HCT116 (cell line): ENCODE data around the gene PRKAG1. TPM values are rescaled to one million over a fixed set of nuclear protein-coding genes. Genes with fewer than 3 reads are reported as not detected.

Source experiments
- ATAC-seq: fragments of 200-7000 bp; cut with Tn5 transposase; 2 replicates; pipeline ENCODE4 v1.9.1; 2020; ENCODE audit warnings: mild to moderate bottlenecking, moderate library complexity
- BruUV-seq: library from RNA; stranded (reverse); fragments of 400-500 nt; replicated peaks from 2 replicates; lab custom pipeline; 2021; lab: Mats Ljungman, UMichigan
- CTCF ChIA-PET: fragments of 300-600 bp; sonication (Branson Sonifier 250); formaldehyde crosslinking; loops from one replicate; lab custom pipeline; 2021; ENCODE audit warnings: antibody characterized with exemption; lab: Charles Lee
- POLR2A ChIA-PET: fragments of 300-600, 350-600 bp; sonication (Branson Sonifier 250); formaldehyde crosslinking; loops from one replicate; lab custom pipeline; 2021; ENCODE audit warnings: antibody characterized with exemption; lab: Charles Lee
- RAD21 ChIA-PET, 2 experiments: fragments of 300-600 bp; sonication (Branson Sonifier 250); formaldehyde crosslinking; loops; one replicate each; lab custom pipeline; 2023; ENCODE audit warnings: low total read pairs in 2 of 2; ENCODE audit not compliant: uncharacterized antibody in 2 of 2, unreplicated experiment in 2 of 2, low non-redundant PET in 1 of 2; lab: Charles Lee
- DNase-seq: peaks from one replicate; pipeline ENCODE4 v3.0.0-alpha.2; 2010; ENCODE audit warnings: low read depth, low spot score
- H2AFZ ChIP-seq: fragments of 200-600 bp; shearing (Covaris generic), sonication (generic); 2 replicates; pipeline ENCODE4 v1.6.1; 2017; ENCODE audit warnings: low read depth, mixed run types, mixed read lengths, antibody characterized with exemption, low read length; ENCODE audit not compliant: poor library complexity, severe bottlenecking
- H3K27ac ChIP-seq: 2 replicates; pipeline ENCODE4 v1.5.1; 2012; ENCODE audit warnings: low read depth, low read length
- H3K27me3 ChIP-seq: fragments of 200-600 bp; sonication (generic); 2 replicates; pipeline ENCODE4 v1.6.1; 2016; ENCODE audit warnings: mixed run types, low read length, mixed read lengths; ENCODE audit not compliant: insufficient read depth
- H3K36me3 ChIP-seq, 2 experiments: fragments of 200-500 bp in 1 of 2; fragments of 200-600 bp in 1 of 2; sonication (Bioruptor generic) in 1 of 2; sonication (generic) in 1 of 2; 2 replicates each; pipeline versions ENCODE4 v1.5.1 to v1.6.1; 2014 to 2016; ENCODE audit warnings: low read length in 2 of 2, inconsistent platforms in 1 of 2, mixed read lengths in 1 of 2, mixed run types in 1 of 2; ENCODE audit not compliant: insufficient read depth in 2 of 2, control insufficient read depth in 1 of 2
- H3K4me1 ChIP-seq, 2 experiments: fragments of 200-600 bp in 1 of 2; sonication (generic) in 1 of 2; 2 replicates each; pipeline versions ENCODE4 v1.5.1 to v1.6.1; 2012 to 2017; ENCODE audit warnings: low read length in 2 of 2, inconsistent platforms in 1 of 2, mild to moderate bottlenecking in 1 of 2, mixed read lengths in 1 of 2, mixed run types in 1 of 2, moderate library complexity in 1 of 2; ENCODE audit not compliant: insufficient read depth in 2 of 2, control insufficient read depth in 1 of 2
- H3K4me2 ChIP-seq: fragments of 200-600 bp; sonication (generic); 2 replicates; pipeline ENCODE4 v1.6.1; 2017; ENCODE audit warnings: mixed run types, low read length, mixed read lengths
- H3K4me3 ChIP-seq, 2 experiments: fragments of 200-600 bp in 1 of 2; sonication (generic) in 1 of 2; replicated peaks in 1 of 2; 2 replicates each; pipeline ENCODE4 v1.5.1; 2011 to 2016; ENCODE audit warnings: low read length in 2 of 2, control low read depth in 1 of 2, low read depth in 1 of 2, mild to moderate bottlenecking in 1 of 2, mixed read lengths in 1 of 2, mixed run types in 1 of 2
- H3K79me2 ChIP-seq: fragments of 200-600 bp; sonication (generic); 2 replicates; pipeline ENCODE4 v1.6.1; 2017; ENCODE audit warnings: mild to moderate bottlenecking, mixed run types, low read length, moderate library complexity, mixed read lengths; ENCODE audit not compliant: insufficient read depth
- H3K9ac ChIP-seq: fragments of 200-600 bp; sonication (generic); 2 replicates; pipeline ENCODE4 v1.6.1; 2016; ENCODE audit warnings: low read length, mixed read lengths
- H3K9me2 ChIP-seq: fragments of 200-600 bp; sonication (generic), shearing (Covaris generic); 2 replicates; pipeline ENCODE4 v1.6.1; 2017; ENCODE audit warnings: mixed run types, mild to moderate bottlenecking, moderate library complexity; ENCODE audit not compliant: insufficient read depth
- H3K9me3 ChIP-seq, 2 experiments: fragments of 200-500 bp in 1 of 2; fragments of 200-600 bp in 1 of 2; sonication (Bioruptor generic) in 1 of 2; sonication (generic) in 1 of 2; 2 replicates each; pipeline ENCODE4 v1.6.1; 2014 to 2017; ENCODE audit warnings: low read length in 2 of 2, mixed read lengths in 2 of 2, inconsistent platforms in 1 of 2, low read depth in 1 of 2, mild to moderate bottlenecking in 1 of 2, mixed run types in 1 of 2, moderate library complexity in 1 of 2; ENCODE audit not compliant: control insufficient read depth in 1 of 2, insufficient read depth in 1 of 2
- H4K20me1 ChIP-seq: fragments of 200-600 bp; sonication (generic), shearing (Covaris generic); 2 replicates; pipeline ENCODE4 v1.6.1; 2017; ENCODE audit warnings: mixed run types, mild to moderate bottlenecking, moderate library complexity; ENCODE audit not compliant: insufficient read depth
- CBX3 ChIP-seq: IDR thresholded peaks from 2 replicates; pipeline ENCODE4 v1.6.1; 2012; ENCODE audit warnings: low read depth
- CEBPB ChIP-seq: IDR thresholded peaks from 2 replicates; pipeline ENCODE4 v1.6.1; 2012; ENCODE audit warnings: low read depth
- CTCF ChIP-seq, 3 experiments: fragments of 200-600 bp in 1 of 3; sonication (generic) in 1 of 3; IDR thresholded peaks in 2 of 3; conservative IDR thresholded peaks in 1 of 3; 2 replicates each; pipeline ENCODE4 v1.5.1; 2012 to 2017; ENCODE audit warnings: low read depth in 2 of 3, low read length in 2 of 3, antibody characterized with exemption in 1 of 3, borderline replicate concordance in 1 of 3, control low read depth in 1 of 3, mild to moderate bottlenecking in 1 of 3, mixed read lengths in 1 of 3, mixed run types in 1 of 3, moderate library complexity in 1 of 3; ENCODE audit not compliant: insufficient read depth in 1 of 3
- EGR1 ChIP-seq: IDR thresholded peaks from 2 replicates; pipeline ENCODE4 v1.6.1; 2012; ENCODE audit warnings: low read depth
- POLR2A ChIP-seq: IDR thresholded peaks from 2 replicates; pipeline ENCODE4 v1.7.0; 2011; ENCODE audit warnings: borderline replicate concordance; ENCODE audit not compliant: insufficient read depth, insufficient read length; ENCODE audit errors: extremely low read depth
- POLR2AphosphoS5 ChIP-seq: IDR thresholded peaks from 2 replicates; pipeline ENCODE4 v1.6.1; 2011; ENCODE audit warnings: mild to moderate bottlenecking, low read depth, low read length, moderate library complexity
- SIN3A ChIP-seq: IDR thresholded peaks from 2 replicates; pipeline ENCODE4 v1.6.1; 2012; ENCODE audit warnings: low read depth
- SP1 ChIP-seq: IDR thresholded peaks from 2 replicates; pipeline ENCODE4 v1.6.1; 2012; ENCODE audit warnings: low read depth
- SRF ChIP-seq: IDR thresholded peaks from 2 replicates; pipeline ENCODE4 v1.6.1; 2012; ENCODE audit warnings: low read depth
- YY1 ChIP-seq: IDR thresholded peaks from 2 replicates; pipeline ENCODE4 v1.6.1; 2011; ENCODE audit warnings: low read length, low read depth, moderate library complexity, mild to moderate bottlenecking; ENCODE audit not compliant: insufficient replicate concordance; ENCODE audit errors: extremely low read depth
- ZFX ChIP-seq: fragments of 450-650 bp; IDR thresholded peaks from 2 replicates; pipeline ENCODE4 v1.6.1; 2017
- ZNF274 ChIP-seq: fragments of 200-500 bp; sonication (Bioruptor generic); IDR thresholded peaks from 2 replicates; pipeline ENCODE4 v1.6.1; 2014; ENCODE audit warnings: mild to moderate bottlenecking, low read depth, low read length, inconsistent platforms
- intact Hi-C: fragments of 100-400 bp; cut with micrococcal nuclease; formaldehyde crosslinking; loops from 2 replicates; pipeline ENCODE4 v1.10.0; 2022
- total RNA-seq: library from RNA; stranded (reverse); gene quantifications from one replicate; pipeline ENCODE4 v1.2.1, GENCODE V29; 2021; ENCODE audit not compliant: unreplicated experiment
- TF ChIP-seq, protein P1 (sequence below): IDR thresholded peaks from 2 replicates; pipeline ENCODE4 v1.6.1; 2011; ENCODE audit warnings: mild to moderate bottlenecking, low read length, moderate library complexity; ENCODE audit not compliant: insufficient replicate concordance; ENCODE audit errors: extremely low read depth

Gene PRKAG1
- total RNA-seq, 1 experiment from 2014 or later, result 64.6 TPM

DNA sequence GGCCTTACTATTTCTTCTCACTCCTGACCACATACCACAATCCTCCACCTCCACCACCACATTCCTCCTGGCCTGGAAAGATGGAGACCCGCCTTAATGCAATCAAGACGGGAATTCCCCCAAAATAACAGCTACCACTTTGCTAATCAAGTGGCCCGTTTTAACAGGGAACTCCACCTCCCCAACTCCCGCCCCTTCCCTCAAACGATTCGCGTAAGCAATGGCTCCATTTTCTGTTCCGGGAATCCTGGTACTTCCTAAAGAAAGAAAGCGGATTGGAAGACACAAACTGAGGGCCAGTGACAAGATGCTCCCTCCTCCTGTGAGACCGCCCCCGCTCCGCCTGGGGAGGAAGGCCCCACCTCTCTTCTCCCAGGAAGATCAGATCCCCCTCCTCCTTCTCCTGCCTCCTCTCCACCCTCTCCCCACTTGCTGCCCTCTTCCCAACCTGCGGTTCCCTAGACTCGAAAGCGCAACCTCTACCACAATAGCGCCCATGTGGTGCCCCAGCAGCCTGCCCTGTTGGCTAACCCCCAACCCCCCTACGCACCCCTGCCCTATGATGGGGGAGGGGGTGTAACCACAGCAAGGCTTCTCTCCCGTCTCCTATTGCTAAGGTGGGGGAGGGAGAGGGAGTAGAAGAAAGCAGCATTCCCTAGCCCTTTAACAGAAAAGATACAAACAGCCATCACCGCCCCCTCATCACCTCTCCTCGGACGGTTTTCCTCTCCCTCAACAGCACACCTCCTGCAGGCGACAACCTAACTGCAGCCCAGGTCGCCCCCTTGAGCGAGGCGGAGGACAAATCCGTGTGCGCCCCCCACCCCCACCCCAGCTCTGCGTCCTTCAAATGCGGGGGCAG is 62.1 kb downstream of the PRKAG1 start (continued):
- TF ChIP-seq CBX3, result no peak
- no peak for TF ChIP-seq ZNF274
- no peak for TF ChIP-seq ZFX

- Histone ChIP-seq H3K27me3 (no peaks in the 10 kb centered on the region), H3K27ac (no peak overlapping the region), H3K4me1 (peaks cover 3 to 14% of the 10 kb centered on the region in 2 experiments), H4K20me1 (peaks cover 13% of the 10 kb centered on the region; the same call in 1 of the 2 replicates), H3K36me3 (peaks cover 16 to 32% of the 10 kb centered on the region in 2 experiments), H2AFZ (no peak overlapping the region), H3K79me2 (peaks cover 68% of the 10 kb centered on the region), H3K9me3 (no peaks in the 10 kb centered on the region), H3K4me2 (peak overlapping the region; percentile 82; the same call in 1 of the 2 replicates), H3K4me3 (peak overlapping the region in 1 of 2 experiments; percentile 95; a peak in 1 of 4 replicates), H3K9me2 (no peaks in the 10 kb centered on the region), H3K9ac (no peak overlapping the region)
- TF ChIP-seq CBX3, result no peak
- TF ChIP-seq CEBPB, result no peak
- TF ChIP-seq ZFX, result no peak
- TF ChIP-seq SIN3A, result no peak
- TF ChIP-seq YY1, result no peak
- TF ChIP-seq SP1, result no peak
- no peak for TF ChIP-seq ZNF274
- TF ChIP-seq, protein P1, sequence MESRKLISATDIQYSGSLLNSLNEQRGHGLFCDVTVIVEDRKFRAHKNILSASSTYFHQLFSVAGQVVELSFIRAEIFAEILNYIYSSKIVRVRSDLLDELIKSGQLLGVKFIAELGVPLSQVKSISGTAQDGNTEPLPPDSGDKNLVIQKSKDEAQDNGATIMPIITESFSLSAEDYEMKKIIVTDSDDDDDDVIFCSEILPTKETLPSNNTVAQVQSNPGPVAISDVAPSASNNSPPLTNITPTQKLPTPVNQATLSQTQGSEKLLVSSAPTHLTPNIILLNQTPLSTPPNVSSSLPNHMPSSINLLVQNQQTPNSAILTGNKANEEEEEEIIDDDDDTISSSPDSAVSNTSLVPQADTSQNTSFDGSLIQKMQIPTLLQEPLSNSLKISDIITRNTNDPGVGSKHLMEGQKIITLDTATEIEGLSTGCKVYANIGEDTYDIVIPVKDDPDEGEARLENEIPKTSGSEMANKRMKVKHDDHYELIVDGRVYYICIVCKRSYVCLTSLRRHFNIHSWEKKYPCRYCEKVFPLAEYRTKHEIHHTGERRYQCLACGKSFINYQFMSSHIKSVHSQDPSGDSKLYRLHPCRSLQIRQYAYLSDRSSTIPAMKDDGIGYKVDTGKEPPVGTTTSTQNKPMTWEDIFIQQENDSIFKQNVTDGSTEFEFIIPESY, result no peak
- TF ChIP-seq POLR2A, result no peak
- TF ChIP-seq SRF, result no peak
- no peak for TF ChIP-seq EGR1
- TF ChIP-seq CTCF (IDR thresholded peaks at IDR 0.05 in 2 of 3, conservative IDR thresholded peaks at IDR 0.05 in 1 of 3; ENCODE audit: borderline replicate concordance in 1 of 3, insufficient read depth in 1 of 3, low read depth in 2 of 3, low read length in 2 of 3), result no peak
- TF ChIP-seq POLR2AphosphoS5, result no peak
- ChIA-PET POLR2A (no interaction called here), CTCF (no interaction called here), RAD21 (no interaction called here)
- intact Hi-C loops, result no loop called here
- ATAC-seq (no peak), DNase-seq (no peak)
- BruUV-seq, result no TSS peak
These were observed 63.6 kb downstream of the PRKAG1 start for GRCh38 chr12:48954841-48955501.
